Left renal cortex interstitium (tissue), 4 donors: ENCODE data around the gene CETN3. TPM values are rescaled to one million over a fixed set of nuclear protein-coding genes. Genes with fewer than 3 reads are reported as not detected.
A peak's percentile ranks its signal among the peaks of the same experiment; 100 is the strongest.
"Not testable (repeated sequence)": the region's sequence is repeated elsewhere in the genome, so short reads cannot be mapped to it uniquely, and the experiment has no call there.

Experiments
- DNase-seq, 4 donors: peaks; one replicate each; pipeline ENCODE4 v3.0.0-alpha.2; 2013; ENCODE audit warnings: low read depth in 4 of 4, low spot score in 2 of 4, missing footprints in 1 of 4
- polyA plus RNA-seq, 4 donors: library from polyadenylated mRNA; unstranded; fragments of 120-200 nt; gene quantifications; one replicate each; pipeline ENCODE4 v1.2.1, GENCODE V29; 2013; ENCODE audit not compliant: insufficient read length in 4 of 4

The CETN3 gene
- polyA plus RNA-seq, 4 donors: 67.8 to 81.3 (median 72.5) TPM

DNA sequence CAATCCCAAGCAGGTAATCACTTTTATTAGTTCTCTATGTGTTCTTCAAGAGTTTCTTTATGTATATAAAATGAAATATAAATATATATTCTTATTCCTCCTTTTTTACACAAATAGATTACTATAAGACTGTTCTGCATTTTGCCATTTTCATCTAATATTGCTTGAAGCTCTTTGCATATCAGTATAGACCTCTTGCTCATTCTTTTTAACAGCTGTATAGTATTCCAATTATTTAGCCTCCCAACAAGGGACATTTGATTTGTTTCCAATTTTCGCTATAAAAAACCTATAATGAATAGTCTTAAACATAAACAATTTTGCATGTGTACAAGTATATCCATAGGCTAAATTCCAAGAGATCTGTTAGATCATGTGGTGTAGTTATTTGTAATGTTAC is 25.2 kb downstream of the CETN3 start:
- no peak for DNase-seq

DNA sequence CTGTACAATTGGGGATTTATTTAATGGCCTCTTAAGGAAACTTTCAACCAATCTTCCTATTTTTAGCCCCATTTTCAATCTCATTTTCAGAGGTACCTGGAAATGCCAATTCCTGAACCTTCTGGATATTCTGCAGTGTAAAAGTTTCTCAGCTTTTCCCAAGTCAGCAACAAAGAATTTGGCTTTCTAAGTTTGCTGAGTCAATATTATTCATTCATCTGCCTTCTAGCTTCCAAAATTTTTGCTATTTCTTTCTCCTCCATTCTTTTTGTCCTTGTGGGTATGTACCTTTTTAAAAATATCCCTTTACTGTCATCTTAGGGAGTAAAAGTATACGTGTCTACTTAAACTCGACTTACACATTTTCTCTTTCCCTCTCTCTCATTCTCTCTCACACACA is 25.7 kb downstream of the CETN3 start:
- no peak for DNase-seq

DNA sequence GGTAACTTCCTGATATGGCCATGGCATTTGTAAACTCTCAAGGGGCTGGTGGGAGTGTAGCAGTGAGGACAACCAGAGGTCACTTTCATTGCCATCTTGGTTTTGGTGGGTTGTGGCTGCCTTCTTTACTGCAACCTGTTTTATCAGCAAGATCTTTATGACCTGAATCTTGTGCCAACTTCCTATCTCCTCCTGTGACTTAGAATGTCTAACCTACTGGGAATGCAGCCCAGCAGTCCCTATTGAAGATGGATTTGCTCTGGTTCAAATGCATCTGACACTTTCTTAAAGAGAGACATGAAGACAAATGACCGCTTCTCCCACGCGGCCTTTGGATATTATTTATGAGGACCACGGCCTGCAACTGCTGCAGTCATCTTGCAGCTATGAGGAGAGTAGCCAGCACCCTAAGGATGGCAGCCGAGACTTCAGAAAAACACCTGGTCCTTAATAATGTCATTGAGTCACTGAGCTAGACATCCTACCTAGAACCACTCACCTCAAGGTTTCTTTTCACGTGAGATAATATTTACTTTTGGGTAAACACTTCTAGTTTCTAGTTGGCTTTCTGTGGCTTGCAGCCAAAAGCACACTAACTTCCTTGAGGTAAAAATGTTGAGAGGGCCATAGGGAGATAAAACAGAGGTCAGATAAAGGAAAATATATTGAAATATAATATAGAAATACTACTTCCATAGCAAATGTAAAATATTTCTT is 28.2 kb downstream of the CETN3 start:
- DNase-seq: no peak

DNA sequence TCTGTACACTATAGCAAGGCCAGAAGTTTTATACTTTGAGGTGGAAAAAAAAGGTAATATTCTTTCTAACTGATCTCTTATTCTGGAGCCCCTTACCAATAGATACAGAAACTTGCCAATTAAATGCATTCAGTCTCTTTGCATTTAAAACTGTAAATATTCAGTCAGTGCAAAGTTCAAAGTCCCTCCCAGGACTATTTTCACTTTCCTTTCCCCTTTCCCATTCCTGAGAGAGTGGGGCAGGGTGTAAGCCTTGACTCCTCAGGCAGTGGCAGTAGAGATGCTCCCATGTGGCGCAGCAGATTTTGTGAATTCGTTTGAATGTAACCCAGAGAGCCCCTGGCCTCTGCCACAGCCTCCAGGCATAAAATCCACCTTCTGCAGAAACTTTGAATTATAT is 29.9 kb downstream of the CETN3 start:
- no peak for DNase-seq

DNA sequence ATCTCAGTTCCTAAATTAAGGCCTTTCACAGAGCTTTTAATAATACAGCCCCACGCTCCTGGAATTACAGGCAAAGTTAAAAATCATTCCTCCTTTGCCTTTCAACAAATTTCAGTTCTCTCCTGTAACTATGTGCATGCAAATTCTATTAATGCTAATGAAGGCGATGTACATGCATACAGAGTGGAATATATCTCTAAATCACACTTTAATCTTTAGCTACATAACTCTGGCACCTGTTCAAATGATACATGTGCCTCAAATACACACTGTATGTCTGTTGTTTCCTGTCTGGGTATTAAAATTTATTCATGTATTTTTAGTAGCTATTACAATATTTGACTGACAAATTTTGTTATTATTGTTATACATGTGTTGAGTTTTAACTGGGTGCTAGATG is 30.8 kb downstream of the CETN3 start:
- no peak for DNase-seq

DNA sequence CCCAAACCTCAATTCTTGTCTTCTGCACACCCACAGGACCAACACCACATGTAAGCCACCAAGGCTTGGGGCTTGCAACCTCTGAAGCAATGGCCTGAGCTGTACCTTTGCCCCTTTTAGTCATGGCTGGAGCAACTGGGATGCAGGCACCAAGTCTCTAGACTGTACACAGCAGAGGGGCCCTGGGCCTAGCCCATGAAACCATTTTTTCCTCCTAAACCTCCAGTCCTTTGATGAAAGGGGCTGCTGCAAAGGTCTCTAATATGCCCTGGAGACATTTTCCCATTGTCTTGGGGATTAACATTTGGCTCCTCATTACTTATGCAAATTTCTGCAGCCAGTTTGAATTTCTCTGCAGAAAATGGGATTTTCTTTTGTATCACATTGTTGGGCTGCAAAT is 38.3 kb downstream of the CETN3 start:
- not testable (repeated sequence) for DNase-seq

DNA sequence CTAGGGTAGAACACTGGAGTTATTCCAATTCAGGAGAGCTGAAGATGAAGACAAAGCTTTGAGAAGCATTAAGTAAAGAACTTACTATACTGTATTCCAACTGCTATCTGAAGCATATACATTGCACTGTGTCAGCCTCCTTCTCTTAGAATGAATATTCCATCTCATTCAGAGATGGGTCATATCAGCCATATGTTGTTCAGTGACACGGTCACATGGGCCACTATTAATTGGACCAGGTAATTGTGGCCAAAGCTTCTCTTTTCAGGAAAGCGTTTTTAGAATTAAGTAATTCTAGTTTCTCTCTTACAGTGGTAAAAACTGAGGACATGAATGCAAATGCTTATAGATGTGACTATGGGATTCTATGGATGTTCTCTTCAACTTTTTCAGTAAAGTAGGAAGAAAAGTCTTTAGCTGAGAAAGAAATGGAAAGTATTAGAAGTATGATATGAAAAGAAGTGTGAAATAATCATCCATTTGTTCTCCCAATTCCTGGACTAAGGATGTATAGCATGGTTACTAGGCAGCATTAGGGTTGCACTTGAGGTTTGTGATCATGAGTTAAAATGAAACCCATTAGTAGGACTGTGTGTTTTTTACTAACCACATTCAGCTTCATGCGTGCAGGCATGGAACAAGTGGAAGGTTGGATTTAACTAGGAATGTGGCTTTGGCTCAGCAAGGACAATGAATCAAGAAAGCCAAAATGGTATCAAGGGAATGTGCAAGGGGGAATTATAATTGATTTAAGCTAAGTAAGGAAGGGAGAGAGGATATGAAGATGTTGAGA is 40.9 kb downstream of the CETN3 start:
- DNase-seq: no peak

DNA sequence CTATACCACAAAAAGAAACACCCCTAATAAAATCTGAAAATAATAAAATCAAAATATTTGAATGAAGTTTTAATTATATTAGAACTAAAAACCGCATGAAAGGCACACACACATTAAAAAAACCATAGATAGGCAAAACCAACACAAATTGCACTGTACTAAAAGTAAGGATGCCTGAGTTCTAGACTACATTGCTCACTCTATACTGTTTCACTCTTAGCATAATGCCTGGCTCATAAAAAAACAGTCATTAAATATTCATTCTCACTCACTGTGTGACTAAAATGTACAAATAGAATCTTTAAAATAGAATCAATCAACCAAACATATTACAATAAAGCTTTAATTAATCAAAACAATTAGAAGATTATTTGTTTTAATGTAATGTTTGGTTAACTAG is 41.7 kb downstream of the CETN3 start:
- no peak for DNase-seq

DNA sequence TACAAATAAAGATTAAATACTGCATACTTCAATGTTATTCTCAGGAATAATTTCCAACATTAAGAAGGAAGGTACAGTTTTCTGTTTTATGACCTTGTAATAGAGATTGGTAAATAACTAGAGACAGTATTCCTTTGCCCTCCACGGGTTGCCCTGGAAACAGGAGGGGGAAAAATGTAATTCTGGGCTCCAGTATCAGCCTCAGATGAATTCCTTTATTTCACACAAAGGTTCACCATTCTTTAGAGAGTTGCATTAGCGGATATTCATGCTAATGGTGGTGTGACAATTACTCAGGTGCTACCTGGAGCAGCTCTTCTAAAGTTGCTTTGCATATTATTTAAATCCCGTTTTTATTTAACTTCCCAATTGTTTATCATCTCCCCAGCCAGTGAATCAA is 42.6 kb downstream of the CETN3 start:
- DNase-seq: no peak

DNA sequence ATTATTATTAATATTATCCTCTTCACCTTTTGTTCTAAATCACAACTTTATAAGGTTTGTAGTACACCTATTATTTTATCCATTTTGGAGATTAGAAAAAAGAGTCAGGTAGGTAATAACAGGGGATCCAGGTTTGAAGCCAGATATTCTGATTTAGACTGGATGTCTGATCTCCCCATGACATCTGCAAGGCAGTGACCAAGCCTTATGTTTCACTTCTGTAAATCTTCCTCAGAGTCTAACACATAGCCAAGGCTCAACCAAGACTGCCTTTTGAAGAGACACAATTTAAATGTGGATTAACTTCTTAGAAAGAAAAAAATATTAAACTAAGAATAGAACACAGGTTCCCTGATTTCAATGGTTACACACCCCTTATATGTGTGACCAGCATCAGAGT is 44.2 kb downstream of the CETN3 start:
- DNase-seq: no peak

DNA sequence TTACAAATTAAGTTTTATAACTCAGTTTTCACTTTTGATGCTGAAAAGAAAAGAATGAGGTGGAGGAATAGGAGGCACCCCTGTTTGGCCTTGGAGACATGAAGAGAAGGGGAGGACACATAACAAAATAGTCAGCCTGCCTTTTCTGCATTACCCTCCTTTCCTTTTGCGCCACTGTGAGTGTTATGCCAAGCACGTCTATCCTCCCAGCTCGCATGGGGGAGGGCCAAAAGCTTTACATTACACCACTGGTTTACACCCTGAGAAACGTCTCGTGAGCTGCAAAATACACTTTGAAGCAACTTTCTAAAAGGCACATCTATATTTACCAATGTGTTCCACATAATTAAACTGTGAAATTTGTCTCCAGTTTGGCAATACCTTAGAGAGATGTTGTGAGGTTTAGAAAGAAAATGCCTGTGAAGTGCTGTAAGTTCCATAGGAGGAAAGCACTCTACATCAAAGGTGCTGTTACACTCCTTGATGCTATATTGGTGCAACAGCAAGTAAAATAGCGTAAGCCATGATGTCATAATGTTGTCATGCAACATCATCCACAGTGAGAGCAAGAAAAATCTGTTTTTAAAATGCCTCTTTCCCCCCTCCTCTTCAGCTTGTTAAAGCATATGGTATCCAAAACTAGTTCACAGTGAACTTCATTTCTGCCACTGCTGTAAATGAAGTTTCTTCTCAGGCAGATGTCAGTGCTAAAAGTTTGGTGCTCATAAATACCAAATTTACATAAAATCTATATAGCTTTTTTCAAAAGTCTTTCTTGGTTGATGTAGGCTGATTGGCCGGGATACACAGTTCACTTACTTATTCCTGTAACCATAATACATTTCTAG is 50.3 kb downstream of the CETN3 start:
- no peak for DNase-seq

DNA sequence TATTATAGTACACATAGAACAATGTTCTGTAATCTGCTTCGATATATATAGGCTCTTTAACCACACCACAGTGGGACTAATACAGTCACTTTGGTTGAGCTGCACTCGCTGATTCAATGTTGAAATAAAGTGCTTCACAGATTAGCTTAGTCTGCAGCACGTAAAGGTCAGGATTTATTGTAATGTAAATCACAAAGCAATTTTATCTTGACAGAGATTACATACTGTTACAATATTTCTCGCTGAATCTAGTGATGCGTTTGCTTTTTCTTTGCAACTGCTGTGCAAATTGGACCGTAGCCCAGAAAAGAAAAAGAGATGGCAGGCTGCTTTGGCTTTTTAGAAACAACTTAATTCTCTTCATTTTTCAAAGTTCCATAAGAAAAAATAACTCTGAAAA is 52.9 kb downstream of the CETN3 start:
- DNase-seq: peak in 1 of 4 donors; percentile 20

DNA sequence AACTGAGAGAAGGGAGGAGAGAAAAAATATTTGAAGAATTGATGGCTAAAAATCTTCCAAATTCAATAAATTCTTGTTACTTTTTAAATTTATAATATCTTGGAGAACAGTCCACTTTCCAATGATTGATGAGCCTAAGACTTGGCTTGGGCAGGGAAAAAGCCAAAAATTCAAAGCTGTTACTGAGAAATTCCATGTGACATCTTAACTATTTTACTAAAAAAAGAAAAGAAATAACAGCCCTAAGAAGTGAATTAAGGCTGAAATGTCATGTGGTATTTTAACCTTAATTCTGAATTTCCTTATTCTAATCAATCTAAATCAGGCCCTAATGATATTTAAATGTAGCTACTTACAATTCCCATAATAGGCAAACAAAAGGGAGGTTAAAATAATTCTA is 53.4 kb downstream of the CETN3 start:
- DNase-seq: no peak

DNA sequence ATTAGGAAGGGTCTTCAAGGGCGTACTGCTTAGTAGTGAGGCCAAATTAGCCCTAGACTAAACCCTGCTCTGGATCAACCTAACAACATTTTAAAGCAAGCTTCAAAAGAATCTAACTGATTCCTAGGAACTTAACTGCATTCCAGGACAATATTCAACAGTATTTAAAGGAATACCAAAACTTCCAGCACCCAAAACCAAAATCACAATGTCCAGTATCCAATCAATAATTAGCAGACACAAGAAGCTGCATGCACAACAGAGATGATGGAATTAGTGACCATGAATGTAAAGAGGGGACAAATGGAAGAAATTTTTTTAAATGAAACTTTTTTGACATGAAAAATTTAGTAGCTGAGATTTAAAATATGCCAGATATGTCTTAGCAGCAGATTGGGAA is 53.9 kb downstream of the CETN3 start:
- DNase-seq: no peak

DNA sequence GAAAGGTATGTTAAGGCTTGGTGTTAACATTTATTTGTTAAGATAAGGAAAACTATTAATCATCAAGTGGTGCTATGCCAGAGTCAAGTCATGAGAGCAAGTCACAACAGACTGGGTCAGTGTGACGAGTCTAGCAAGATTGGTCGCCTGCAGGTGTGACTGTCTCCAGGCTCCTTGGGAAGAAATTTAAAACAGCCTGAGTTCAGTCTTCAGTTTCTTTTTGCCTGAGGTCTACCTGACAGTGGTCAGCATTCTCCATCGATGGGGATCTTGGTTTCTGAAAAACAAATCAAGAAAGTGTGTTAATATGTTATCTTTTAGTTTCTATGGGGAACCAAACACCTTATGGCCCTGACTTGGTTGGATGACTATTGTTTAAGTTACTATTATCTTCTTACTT is 56.3 kb downstream of the CETN3 start:
- DNase-seq: no peak

DNA sequence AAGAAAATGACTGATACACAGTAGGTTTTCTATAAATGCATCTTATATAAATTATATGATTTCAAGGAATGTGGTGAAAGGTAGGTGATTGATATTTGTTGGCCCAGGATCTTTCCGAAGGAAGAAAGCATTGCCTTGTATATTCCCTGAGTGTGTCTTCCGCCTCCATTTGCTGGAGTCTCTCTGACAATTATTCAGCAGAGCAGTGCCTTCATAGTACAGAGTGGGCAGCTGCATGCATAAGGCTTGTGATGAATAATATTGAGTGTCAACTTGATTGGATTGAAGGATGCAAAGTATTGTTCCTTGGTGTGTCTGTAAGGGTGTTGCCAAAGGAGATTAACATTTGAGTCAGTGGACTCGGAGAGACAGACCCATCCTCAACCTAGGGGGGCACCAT is 58.5 kb downstream of the CETN3 start:
- DNase-seq: no peak

DNA sequence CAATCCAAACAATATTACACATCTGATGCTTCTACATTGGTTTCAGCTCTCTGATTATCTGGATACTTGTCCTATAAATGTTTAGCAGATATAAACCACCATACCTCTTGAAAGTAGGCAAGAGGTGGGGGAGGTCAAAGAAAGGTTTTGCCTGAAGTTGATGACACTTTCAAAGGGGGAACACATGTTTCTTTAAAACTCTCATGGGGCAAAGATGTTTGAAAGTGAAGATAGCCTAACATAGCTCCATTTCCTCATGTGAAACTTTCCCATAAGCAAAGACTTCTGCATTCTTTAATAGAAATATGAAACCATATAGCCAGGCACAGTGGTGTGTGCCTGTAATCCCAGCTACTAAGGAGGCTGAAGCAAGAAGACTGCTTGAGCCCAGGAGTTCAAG is 62.1 kb downstream of the CETN3 start:
- no peak for DNase-seq

DNA sequence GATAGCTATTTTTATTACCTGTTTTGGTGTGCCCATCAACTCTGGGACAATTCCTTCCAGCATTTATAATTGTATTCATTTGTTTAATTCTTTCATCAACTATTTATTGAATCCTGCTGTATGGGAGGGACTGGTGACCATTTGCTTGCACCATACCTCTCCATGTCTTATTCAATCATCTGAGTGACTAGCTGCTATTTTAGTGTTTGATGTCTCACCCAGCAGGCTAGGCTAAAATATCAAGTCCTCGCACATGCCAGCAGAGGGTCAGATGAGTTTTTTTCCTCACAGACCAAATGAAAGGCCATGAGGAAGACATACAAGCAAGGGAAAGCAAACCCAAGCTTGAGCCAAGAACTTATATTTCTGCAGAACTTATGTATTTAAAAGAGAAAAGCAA is 63.9 kb downstream of the CETN3 start:
- DNase-seq: no peak

DNA sequence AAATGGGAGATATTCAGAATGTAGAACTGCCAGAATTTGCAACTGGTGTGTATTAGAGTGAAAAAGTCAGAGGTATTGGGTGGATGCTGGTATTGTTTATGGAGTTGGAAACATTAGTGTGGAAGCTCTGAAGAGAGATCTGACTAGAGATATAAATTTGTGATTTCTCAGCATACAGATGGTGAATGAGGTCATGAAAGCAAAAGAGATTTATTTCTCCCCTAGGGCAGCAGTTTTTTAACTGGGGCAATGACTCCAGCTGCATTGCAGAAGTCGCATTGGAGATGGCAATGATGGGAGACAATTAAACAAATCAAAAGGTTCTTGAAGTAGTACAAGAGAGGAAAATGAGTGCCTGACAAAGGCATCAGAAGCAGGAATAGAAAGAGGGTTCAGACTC is 64.9 kb downstream of the CETN3 start:
- no peak for DNase-seq

DNA sequence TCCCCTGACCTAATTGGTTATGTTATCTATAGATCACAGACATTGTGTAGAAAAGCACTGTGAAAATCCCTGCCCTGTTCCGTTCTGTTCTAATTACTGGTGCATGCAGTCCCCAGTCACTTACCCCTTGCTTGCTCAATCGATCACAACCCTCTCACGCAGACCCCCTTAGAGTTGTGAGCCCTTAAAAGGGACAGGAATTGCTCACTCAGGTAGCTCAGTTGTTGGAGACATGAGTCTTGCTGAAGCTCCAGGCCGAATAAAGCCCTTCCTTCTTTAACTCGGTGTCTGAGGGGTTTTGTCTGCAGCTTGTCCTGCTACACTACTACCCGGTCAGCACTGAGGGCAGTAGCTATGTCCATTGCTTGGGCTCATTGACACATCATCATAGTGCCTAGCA is 65.8 kb downstream of the CETN3 start:
- not testable (repeated sequence) for DNase-seq

DNA sequence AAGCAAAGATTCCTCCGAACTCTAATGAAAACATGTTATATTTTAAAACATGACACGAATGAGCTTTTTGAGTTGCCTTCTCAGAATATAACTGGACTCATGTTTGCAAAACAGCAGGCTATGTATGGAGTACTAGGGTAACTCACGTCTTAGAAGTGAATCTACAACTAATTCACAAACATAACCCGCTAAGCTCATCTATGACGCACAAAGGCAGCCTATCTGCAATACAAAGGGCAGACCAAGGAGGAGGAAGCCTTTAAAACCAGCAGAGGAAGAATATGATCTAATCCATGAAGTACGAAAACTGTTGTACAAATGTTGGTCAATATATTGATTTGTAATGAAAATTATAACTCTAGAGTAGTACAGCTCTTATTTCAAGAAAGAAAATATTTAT is 67.0 kb downstream of the CETN3 start:
- DNase-seq: no peak
